ENCODE measurements around the gene MCM5.
"Not testable (repeated sequence)": the region's sequence is repeated elsewhere in the genome, so short reads cannot be mapped to it uniquely, and the experiment has no call there.

The MCM5 gene

DNA sequence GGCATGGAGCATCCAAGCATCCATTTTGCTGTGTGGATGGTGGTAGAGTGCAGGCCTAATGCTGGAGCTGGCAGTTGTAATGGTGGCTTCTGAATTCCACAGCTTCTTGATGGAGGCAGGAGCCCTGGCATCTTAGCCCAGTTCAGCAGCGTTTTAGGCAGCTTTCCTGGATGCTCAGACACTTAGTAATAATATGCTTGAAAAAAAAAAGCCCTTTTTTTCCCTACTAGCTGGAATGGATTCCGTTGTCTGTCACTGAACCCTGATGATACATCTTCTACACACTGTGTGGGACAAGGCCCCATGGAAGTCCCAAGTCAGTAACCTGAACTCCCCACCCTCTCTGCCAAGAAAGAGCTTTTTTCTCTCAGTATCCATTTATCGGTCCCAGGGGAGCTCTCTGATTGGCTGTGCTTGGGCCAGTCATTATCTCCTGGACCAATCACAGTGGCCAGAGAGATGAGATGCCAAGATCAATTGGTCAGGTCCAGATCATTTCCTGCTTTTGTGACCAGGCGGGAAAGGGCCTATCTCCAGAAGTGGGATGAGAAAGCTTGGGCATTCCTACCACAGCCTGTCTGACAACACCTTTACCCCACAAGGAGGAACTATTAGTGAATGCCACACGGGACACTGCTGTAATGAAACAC lies 34.2 kb downstream of the MCM5 start:
- no peak for DNase-seq

DNA sequence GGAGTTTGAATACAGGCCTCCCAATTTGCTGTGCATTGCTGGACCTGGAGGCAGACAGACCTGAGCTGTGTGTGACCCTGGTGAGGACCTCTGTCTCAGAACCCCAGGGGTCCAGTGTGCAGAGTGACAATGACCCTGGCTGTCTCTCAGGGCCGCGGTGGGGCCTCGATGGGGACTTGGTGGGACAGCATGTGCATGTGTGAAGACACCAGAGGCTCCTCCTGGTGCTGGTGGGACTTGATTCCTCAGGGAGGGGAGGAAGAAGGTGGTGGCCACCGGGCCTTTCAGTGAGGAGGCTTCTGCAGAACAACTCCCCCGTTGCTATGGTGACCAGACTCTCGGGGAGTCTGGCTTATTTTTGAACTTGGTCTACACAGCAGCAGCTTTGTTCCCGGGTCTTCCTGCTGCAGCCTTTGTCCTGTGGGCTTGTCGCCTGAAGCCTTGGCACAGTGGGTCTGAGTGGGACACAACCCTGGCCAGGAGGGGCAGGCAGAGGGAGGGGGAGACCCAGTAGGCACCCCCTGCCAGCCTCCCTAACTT lies 35.3 kb downstream of the MCM5 start:
- no peak for DNase-seq

DNA sequence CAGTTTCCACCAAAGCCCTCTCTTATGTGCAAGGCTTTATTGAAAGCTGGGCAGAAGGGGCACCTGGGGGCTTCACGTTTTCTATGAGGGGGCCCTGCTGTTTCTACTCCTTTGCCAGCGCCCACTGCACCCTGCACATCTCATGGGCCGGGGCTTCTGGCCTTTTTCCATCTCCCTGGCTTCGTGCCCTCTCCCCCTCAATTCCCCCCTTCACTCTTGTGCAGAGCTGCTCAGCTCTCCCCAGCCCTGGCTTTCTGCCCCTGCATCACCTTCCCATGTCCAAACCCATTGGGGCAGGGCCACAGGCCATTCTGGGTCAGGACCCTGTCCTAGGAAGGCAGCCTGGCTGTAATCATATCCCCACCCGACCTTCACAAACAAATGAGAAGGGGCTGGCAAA lies 36.5 kb downstream of the MCM5 start:
- DNase-seq = no peak

DNA sequence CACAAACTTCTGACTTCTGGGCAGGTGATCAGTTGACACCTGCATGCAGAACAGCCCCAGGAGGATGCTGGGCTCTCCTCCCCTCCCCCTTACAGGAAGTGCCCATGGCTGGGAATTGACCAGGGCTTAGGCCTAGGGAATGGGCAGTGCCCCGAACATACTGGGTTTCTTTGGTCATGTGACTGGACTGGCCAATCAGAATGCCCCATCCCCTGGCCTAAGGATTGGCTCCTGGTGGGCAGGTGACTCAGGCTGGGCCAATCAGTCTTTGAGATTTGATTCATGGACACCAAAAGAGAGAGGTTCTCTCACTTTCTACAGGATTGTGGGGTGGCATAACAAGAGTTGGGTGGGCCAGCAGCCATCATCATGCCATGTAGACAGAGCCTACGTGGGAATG lies 37.1 kb downstream of the MCM5 start:
- DNase-seq = peak; percentile 39

- DNase-seq = not testable (repeated sequence)
Observed at GRCh38 chr22:35438673-35439364, 38.9 kb downstream of the MCM5 start.

GRCh38 chr22:35439365-35439717 lies 39.4 kb downstream of the MCM5 start:
- no peak for DNase-seq

GRCh38 chr22:35440129-35440528 lies 40.2 kb downstream of the MCM5 start:
- DNase-seq = no peak

DNA sequence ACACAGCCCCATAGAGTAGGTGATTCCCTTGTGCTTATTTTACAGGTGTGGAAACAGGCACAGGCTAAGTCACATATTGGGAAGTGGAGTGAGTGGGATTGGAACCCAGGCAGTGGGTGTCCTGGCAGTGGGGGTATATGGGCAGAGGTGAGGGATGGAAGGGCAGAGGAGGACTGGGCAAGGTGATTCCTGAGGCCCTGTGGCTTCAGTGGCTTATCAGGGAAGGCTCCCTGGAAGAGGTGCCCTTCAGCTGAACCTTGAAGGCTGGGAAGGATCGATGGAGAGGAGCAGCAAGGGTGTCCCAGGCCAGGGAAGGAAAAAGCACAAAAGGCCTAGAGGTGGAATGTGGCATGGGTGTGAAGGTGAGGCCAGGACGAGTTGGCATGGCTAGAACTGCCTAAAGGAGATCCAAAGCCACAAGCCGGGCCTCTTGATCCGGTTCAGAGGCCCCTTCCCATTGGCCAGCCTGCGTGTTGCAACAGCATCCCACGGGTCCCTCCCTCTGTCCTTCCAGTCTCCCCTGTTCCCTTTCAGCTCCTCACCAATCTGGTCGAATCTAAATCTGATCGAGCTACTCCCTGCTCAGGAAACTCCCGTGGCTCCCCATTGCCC lies 41.7 kb downstream of the MCM5 start:
- no peak for DNase-seq

- no peak for DNase-seq
Observed at GRCh38 chr22:35442471-35442870, 42.5 kb downstream of the MCM5 start.

GRCh38 chr22:35443338-35443737 lies 43.4 kb downstream of the MCM5 start:
- DNase-seq = no peak

DNA sequence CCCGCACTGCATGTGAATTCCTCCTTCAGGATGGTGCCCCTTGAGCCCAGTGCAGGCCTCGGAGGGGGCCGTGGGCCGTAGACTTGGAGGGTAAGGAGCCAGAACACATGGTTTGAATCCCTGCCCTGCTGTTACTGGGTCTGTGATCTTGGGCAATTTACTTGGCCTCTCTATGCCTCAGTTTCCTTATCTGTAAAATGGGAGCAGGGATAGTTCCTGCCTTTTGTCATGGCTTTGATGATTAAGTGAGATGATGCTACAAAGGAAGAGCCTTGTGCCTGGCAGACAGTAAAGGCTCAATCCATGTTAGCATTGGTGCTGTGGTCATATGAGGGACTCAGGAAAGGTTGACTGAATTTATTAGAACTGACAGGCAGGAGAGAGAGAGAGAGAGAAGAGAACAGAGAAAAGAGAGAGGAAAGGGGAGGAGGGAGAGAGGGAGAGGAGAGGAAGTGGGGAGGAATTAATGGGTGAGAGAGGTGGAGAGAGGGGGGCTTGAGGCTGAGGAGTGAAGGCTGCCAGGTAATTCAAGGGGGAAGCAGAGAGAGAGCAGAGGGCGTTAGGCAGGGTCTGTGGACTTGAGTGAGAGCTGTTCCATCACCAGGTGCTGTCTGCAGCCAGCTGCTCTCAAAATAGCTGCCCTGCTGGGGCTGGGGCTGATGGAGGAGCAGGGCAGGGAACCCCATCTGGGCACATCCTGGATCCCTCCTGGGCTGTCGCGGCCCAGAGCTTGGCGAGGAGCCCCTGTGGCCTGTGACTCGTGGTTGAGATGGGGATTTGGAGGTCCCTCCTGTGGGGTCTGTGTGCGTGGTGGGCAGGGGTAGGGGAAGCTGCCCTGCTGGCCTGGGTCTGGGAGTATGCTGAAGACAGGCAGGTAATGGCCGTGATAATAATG lies 44.1 kb downstream of the MCM5 start:
- no peak for DNase-seq

GRCh38 chr22:35444685-35445399 lies 44.9 kb downstream of the MCM5 start:
- DNase-seq = no peak

DNA sequence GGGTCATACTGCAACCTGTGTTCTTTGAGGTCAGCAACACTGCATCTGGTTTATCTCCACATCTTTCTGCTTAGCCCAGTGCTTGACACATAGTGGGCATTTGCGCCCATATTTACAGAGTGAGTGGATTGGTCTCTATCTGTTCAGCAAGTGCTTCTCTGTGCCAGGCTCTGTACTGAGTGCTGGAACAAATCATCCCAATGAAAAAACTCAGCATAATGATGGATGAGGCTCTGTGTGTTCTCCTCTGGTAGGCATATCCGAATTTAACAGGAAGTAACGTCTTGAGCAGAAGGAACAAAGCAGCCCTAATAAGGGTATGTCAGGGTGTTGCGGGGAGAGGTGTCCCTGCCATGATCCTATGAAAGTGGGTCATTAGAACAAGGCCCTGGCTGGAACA lies 46.0 kb downstream of the MCM5 start:
- DNase-seq = no peak

GRCh38 chr22:35446365-35446764 lies 46.4 kb downstream of the MCM5 start:
- no peak for DNase-seq

GRCh38 chr22:35448523-35448922 lies 48.6 kb downstream of the MCM5 start:
- no peak for DNase-seq

DNA sequence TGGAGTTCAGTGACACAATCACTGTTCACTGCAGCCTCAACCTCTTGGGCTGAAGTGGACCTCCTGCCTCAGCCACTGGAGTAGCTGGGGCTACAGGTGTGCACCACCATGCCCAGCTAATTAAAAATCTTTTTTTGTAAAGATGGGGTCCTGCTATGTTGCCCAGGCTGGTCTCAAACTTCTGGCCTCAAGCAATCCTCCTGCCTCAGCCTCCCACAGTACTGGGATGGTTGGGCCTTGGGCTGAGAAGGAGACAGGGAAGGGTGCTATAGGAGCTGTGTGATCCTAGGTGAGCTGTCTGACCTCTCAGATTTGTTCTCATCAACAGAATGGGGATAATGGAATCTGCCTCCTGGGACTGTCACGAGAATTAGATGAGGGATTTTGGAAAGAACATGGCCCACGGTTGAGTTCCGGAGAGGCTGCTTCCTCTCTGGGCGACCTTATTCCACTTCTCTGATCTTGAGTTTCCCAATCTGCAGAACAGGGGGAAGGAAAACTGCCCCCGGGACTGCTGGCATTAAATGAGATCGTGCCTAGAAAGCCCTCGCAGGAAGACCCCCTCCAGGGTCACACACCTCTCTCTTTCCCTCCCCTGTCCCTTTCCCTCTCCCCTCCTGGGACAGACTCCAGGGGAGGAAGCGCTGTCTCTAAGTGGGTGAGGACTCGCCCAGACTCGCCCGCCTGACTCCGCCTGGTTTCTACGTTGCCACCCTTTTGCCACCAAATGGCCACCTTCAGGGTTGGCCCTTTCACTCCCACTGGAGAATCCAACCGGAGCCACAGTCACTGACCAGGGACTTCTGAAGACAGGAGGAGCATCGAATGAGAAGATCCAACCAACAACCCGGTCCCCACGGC lies 50.1 kb downstream of the MCM5 start:
- DNase-seq = no peak

- no peak for DNase-seq
Observed at GRCh38 chr22:35450824-35451569, 51.1 kb downstream of the MCM5 start.

DNA sequence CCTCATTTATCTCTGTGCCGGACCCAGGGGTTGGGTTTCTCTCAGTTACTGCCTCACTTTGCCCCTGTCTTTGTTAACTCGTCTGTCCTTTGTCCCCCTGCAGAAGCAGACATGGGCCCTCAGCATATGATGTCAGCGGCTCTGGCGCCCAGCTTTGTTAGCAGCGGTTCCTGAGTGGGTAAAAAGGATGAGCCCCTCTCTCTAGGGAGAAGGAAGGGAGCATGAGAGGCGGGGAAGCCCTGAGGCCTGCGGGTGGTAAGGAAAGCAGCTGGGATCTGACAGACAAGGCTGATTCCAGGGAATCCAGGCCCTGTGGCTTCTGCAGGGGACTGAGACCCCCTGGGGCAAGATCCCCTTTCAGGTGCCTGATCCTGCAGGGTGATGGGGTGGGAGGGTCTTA lies 51.7 kb downstream of the MCM5 start:
- DNase-seq = no peak

- no peak for DNase-seq
Observed at GRCh38 chr22:35452351-35452781, 52.4 kb downstream of the MCM5 start.
